GM18951 (cell line): ENCODE results near the gene ZNF467.

Experiments used
- POLR2A ChIP-seq: IDR thresholded peaks from 4 replicates; pipeline ENCODE4 v1.6.1; 2011; ENCODE audit warnings: mild to moderate bottlenecking; ENCODE audit not compliant: insufficient read length, insufficient read depth; ENCODE audit errors: extremely low read depth
- in situ Hi-C: fragments of 300-500 bp; cut with MboI; formaldehyde crosslinking; loops from one replicate; pipeline ENCODE4 v1.12.0; 2022; ENCODE audit warnings: low sequenced_read_pairs, mixed read lengths, inconsistent platforms; ENCODE audit not compliant: unreplicated experiment

ZNF467 gene

DNA sequence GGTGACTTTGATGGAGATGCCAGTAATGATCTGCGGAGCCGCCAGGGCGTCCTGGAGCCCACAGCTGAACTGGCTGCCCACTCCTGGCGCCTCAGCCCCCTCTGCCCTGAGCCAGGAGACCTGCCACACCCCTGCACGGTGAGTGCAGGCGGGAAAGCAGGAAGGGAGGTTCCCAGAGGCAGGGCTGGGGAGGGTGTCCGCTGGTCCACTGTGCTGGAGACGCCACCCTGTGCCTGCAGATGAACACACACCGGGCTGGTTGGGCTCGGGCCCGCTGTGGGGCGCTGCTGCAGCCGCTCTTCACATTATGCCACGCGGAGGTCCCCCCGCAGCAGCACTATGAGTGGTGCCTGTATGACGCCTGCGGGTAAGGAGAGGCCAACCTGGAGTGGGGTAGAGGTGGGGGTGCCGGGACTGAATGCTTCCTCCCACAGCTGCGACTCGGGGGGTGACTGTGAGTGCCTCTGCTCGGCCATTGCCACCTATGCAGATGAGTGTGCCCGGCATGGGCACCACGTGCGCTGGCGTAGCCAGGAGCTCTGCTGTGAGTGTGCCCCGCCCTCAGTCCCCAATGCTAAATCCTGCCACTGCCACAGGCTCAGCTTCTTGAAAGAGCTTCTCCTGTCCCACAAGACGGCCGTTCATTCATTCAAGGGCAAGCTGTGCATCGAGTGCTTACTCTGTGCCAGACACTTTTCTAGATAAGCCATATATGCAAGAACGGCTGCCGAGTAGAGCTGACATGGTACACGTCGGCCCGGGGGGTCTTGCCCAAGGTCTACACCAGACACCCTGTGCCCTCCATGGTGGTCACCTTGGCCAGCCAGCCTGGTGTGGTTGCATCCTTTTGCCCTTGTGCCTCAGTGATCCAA, 14.3 kb upstream of the ZNF467 start:
- TF ChIP-seq POLR2A, result no peak
- in situ Hi-C loops, result no loop called here

DNA sequence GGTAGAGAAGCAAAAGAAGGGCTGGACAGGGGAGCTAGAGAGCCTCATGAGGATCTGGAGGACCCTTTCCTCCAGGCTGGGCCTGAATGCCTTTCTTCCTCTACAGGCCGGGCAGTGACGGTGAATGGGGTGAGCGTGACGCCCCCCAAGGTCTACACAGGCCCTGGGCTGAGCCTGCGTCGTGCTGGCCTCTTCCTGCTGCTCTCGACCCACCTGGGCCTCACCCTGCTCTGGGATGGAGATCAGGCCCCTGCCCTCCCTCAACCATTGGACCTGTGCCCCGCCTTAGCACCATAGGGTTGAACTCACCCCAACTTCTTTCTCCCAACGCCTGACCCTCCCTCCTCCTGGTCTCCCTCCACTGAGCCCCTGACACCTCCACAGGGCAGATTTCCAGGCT, 12.6 kb upstream of the ZNF467 start:
- TF ChIP-seq POLR2A, result no peak
- in situ Hi-C loops, result no loop called here

DNA sequence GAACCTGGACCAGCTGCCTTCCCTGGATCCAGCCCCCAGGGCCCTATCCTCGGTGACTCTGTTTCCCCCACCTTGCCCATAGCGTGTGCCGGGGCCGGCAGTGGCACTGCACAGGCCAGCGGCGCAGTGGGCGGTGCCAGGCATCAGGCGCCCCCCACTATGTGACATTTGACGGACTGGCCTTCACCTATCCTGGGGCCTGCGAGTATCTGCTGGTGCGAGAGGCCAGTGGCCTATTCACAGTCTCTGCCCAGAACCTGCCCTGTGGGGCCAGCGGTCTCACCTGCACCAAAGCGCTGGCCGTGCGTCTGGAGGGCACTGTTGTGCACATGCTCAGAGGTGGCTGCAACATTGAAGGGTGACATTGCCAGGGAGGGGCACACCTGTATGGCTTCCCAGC, 12.0 kb upstream of the ZNF467 start:
- in situ Hi-C loops, result no loop called here
- no peak for TF ChIP-seq POLR2A

DNA sequence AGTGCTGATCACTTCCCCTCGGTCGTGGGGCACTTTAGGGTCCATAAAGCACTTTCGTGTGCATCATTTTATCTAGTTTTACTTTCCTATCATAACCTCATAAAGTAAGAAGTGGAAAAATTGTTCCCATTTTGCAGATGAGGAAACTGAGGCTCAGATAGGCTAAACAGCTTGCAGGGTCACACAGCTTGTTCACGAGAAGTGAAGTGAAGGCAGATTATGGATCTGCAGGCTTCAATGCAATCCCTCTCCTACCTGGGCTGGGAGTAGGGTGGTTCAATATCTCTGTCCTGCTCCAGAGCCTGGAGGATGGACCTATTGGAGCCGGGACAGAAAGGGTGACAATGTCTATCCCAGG, 10.8 kb upstream of the ZNF467 start:
- no peak for TF ChIP-seq POLR2A
- in situ Hi-C loops, result no loop called here

DNA sequence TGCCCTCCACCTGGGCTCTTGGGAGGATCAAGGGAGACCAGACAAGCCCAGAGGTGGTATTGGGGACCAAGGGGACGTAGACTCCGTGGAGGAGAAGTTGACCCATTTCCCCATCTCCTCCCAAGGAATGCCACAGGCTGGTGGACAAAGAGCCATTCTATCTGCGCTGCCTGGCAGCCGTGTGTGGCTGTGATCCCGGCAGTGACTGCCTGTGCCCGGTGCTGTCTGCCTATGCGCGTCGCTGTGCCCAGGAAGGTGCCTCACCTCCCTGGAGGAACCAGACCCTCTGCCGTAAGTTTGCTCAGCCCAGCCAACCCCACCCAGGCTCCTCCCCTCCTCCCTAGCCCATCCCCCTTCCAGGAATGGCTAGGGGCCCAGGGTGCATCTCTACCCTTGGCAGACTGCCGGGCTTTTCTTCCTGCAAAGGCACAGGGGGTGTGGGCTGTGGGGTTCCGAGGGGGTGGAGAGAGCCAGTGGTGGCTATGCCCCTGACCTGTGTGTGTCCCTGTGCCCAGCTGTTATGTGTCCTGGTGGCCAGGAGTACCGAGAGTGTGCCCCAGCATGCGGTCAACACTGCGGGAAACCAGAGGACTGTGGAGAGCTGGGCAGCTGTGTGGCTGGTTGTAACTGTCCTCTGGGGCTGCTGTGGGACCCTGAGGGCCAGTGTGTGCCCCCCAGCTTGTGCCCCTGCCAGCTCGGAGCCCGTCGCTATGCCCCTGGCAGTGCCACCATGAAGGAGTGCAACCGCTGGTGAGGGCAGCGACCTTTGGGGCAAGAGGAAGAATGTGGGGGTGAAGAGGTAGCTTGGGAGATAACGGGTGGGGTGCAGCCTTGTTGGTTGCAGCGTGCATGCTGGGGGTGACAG, 10.2 kb upstream of the ZNF467 start:
- in situ Hi-C loops, result no loop called here
- no peak for TF ChIP-seq POLR2A

DNA sequence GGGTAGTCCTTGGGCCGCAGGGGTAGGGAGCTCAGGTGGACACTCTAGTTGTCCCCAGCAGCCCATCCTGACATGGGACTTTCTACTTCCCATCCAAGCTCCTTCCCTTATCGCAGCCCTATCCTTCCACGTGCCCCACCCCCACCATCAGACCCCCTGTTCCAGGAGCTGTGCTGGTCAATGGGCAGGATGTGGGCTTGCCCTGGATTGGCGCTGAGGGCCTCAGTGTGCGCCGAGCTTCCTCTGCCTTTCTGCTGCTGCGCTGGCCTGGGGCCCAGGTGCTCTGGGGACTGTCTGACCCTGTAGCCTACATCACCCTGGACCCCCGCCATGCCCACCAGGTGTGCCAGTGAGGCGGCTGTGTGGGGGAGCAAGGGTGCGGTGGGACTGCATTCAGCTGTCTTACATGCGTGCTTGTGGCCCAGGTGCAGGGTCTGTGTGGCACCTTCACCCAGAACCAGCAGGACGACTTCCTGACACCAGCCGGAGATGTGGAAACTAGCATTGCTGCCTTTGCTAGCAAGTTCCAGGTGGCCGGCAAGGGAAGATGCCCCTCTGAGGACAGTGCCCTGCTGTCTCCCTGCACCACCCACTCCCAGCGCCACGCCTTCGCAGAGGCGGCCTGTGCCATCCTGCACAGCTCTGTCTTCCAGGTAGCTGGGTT, 9.4 kb upstream of the ZNF467 start:
- TF ChIP-seq POLR2A, result no peak
- in situ Hi-C loops, result no loop called here

DNA sequence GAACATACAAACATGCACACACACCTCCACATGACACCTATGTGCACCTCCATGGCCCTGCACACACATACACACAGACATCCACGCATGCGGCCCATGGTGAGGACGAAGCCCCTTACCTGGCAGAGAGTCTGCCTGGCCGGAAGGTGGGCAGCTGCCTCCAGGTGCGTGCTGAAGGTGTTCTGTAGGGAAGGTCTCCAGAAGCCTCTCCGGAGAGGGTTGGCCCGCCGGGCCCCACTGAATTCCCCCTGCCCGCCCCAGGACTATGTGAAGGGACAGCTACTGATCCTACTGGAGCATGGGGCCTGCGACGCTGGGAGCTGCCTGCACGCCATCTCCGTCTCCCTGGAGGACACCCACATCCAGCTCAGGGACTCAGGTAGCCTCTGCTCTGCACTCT, 8.5 kb upstream of the ZNF467 start:
- TF ChIP-seq POLR2A, result no peak
- in situ Hi-C loops, result no loop called here

DNA sequence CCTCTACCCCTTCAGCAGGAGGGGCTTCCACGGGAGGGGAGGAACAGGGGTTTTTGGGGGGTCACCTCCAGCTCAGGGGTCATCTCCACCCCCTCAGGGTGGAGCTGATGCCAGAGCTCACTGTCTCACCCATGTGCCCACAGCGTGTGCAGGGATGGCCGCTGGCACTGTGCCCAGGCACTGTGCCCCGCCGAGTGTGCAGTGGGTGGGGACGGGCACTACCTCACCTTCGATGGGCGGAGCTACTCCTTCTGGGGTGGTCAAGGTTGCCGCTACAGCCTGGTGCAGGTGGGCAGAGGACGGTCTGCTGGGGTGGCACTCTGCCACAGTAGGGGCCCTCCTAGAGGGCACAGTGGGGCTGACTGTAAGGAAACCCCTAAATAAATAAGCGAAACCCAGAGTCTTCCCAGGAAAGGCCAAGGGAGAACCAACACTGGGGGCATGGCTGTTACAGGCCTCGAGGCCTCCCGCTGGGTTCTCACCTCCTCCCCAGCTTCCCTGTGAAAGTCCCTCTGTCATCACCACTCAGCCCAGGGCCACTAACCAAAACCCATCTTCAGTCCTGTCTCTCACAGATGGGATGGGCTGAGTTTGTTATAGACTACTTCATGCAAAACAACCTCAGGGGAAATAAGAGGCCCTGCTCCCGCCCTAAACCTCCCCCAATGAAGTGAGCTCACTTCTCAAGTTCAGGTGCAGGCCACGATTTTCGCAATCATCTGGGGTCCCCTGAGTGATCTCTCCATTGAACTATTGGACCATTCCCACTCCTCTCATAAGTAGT, 7.4 kb upstream of the ZNF467 start:
- TF ChIP-seq POLR2A, result no peak
- in situ Hi-C loops, result no loop called here

DNA sequence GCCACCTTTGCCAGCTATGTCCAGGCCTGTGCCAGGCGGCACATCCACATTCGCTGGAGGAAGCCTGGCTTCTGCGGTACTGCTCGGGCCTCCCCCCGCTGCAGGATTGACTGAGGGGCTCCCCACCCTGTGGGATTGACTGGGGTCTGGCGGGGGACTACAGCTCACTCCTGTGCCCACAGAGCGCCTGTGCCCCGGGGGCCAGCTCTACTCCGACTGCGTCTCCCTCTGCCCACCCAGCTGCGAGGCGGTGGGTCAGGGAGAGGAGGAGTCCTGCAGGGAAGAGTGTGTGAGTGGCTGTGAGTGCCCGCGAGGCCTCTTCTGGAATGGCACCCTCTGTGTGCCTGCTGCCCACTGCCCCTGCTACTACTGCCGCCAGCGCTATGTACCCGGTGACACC, 6.7 kb upstream of the ZNF467 start:
- no peak for TF ChIP-seq POLR2A
- in situ Hi-C loops, result no loop called here

DNA sequence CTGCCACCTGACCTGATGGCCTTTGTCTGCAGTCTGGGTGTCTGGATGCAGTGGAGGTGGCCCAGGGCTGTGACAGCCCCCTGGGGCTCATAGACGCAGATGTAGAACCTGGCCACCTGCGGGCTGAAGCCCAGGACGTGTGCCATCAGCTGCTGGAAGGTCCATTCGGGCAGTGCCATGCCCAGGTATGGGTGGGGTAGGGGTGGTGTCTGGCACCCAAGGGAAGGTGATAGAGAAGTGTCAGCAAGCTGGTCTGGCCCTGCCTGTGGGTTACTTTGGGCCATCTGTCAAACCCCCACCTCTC, 6.1 kb upstream of the ZNF467 start:
- no peak for TF ChIP-seq POLR2A
- in situ Hi-C loops, result no loop called here

DNA sequence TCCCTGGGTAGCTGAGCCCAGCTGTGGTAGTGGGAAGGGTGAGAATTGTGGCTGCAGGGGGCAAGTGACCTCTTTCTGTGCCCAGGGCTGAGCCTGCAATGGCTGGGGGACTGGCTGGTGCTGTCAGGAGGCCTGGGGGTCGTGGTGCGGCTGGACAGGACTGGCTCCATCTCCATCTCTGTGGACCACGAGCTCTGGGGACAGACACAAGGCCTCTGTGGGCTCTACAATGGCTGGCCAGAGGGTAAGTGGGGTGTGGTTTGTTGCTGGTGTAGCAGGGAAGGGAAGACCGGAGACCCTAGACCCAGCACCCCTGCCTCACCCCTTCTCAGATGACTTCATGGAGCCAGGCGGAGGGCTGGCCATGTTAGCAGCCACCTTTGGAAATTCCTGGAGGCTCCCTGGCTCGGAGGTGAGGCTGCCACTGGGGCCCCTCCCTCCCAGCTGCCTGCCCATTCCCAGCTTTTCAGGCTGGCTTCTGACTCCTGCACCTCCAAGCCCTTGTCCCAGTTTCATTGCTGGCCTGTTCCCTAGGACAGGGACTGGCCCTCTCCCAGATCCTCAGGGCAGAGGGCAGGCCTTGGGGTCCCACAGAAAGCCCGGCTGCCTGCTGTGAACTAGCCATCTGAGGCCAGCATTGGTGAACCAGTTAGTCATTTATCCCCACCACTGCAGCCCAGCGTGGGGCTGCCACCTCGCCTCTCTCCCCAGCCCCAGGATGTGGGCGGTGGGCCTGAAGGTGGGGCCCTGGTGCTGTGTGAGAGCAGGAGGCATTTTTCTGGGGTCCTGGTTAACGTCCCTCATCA, 5.5 kb upstream of the ZNF467 start:
- no peak for TF ChIP-seq POLR2A
- in situ Hi-C loops, result no loop called here

DNA sequence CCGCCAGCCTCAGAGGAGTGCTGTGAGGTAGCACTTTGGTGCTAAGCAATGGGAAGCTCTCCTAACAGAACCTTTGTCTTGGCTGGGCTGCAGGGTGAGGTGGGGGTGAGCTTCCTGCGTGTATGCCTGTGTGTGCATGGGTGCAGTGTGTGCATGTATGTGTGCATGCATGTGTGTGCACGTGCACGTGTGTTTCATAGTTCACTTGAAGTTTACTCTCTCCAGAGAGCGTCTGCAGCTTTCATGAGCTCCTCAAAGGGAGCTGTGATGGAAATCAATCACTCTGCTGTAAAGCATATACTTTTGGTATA, 4.9 kb upstream of the ZNF467 start:
- TF ChIP-seq POLR2A, result no peak
- in situ Hi-C loops, result no loop called here

DNA sequence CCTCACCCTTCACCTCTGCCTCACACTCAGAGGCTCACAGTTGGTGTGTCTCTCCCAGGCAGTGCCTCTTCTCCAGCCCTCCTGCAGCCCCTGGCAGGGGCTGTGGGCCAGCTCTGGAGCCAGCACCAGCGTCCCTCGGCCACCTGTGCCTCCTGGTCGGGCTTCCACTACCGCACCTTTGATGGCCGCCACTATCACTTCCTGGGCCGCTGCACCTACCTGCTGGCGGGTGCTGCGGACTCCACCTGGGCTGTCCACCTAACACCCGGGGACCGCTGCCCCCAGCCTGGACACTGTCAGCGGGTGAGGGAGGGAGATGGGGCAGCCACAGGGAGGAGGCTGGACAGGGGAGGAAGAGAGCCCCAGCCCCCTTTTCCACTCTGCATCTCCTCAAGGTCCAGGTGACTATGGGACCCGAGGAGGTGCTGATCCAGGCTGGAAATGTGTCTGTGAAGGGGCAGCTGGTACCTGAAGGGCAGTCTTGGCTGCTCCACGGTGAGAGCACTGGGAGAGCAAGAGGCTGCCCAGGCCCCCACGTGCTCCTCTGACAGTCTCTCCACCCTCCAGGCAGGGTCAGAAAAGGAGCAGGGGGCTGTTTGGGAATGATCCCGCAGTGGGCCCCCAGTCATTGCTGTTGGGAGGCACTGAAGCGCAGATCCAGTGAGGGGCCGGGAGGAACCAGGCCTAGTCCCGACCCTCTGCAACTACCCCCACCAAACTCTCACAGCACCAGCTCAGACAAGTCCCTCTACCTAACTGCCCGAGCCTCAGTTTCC, 4.4 kb upstream of the ZNF467 start:
- in situ Hi-C loops, result no loop called here
- no peak for TF ChIP-seq POLR2A
